ENCODE results near the gene TLE4.
A peak's percentile ranks its signal among the peaks of the same experiment; 100 is the strongest.
"Not testable (repeated sequence)": the region's sequence is repeated elsewhere in the genome, so short reads cannot be mapped to it uniquely, and the experiment has no call there.

TLE4 gene

DNA sequence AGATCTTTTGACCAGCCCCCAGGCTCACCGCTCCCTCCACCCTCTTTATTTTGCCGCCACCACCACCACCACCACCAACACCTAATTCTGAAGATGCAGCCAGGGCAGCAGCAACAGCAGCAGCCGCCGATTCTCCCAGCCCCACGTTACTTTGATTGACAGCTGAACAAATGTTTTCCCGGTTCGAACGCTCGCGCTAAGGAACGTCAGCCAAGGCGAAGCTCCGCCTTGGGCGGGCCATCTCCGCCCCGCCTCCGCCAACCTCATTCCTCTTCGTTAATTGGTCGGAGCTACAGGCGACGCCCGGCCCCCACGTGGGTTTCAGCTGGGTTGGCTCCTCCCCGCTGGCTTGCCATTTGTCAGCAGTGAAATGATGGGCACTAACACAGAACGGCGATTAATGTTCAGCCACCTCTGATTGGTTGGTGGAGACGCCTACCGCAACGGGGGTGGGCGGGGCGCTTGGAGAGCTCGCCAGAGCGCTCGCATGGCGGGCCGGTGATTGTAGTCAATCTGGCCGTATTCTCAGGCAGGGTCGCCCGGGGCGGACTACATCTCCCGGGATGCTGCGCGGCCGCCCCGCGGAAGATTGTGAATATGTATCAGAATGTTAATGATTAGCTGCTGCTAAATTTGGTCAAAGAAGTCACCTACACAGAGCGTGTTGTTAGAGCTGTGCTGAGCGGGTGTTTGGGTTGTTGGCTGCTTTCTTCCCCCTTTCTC, at the start of gene TLE4:
TLE4 (plus strand) TSS at position 657 of the 723 bp plus-strand sequence. CDS start 826 bp downstream, outside the sequence.
- DNase-seq: peak; percentile 99

- no peak for DNase-seq
These were observed 49.0 kb upstream of the TLE4 start for GRCh38 chr9:79522793-79523192.

DNA sequence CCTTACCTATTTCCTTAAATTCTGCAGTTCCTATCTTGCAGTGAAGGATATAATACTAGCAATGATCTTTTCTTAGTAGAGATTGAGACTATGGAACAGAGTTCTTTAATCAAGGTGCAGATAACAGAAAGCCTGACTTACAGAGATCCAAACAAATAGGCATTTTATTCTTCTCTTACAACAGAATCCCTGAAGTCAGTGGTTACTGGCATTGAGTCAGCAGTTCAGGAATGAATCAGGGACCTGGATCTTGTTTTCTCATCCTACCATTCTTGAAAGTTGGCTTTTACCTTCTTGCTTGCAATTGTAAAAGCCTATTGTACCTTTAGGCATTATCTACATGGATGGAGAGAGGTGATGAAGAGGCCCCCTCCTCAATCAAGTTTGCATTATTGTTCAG, 47.5 kb upstream of the TLE4 start:
- DNase-seq: no peak

DNA sequence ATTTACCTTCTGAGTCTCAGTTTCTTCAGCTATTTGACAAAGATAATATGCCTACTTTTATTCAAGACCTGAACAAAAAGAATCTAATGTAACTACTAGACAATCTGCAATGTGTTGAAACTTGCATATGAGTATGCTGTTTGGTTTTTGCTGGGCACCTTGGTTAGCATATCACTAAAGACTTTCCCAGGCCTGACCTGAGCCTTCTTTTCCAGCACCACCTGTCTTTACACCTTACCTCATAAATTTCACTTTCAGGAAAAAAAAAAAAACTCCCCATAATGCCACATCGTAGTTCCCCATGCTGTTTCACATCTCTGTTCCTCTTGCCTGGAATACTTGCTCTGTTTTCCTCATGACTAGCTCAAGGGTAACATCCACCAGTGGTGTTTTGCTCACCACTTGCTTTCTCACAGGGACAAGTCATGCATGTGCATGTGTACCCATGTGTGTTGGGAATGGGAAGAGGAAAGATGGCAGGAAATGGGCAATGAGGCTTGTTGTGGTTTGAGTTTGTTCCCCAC, 45.6 kb upstream of the TLE4 start:
- DNase-seq: no peak

DNA sequence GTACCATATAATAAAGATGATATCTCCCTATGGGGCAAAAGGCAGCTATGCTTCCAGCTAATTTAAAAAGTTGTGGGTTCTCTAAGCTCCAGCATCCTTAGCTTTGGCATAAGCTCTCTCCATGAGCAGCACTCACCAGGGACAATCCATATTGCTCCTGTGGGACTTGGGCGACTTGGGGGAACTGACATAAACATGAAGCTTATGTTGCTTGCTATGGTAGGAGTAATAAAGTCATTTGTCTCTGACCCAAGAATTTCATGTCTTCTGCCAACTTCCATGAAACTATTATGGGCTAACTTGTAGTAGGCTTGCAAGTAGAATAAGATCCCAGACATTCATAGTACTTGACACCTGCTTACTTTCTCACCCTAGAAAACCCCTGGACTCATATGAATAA, 36.2 kb upstream of the TLE4 start:
- no peak for DNase-seq

DNA sequence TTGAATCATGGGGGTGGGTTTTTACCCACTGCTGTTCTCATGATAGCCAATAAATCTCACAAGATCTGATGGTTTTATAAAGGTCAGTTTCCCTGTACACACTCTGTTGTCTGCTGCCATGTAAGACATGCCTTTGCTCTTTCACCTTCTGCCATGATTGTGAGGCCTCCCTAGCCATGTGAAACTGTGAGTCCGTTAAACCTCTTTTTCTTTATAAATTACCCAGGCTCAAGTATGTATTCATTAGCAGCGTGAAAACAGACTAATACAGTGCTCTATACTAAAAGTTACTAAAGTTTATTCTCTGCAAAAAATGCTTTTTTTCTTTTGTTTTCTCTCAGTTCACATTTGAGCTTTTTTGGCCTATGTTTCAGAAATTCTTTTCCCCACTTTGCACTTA, 33.9 kb upstream of the TLE4 start:
- DNase-seq: no peak

DNA sequence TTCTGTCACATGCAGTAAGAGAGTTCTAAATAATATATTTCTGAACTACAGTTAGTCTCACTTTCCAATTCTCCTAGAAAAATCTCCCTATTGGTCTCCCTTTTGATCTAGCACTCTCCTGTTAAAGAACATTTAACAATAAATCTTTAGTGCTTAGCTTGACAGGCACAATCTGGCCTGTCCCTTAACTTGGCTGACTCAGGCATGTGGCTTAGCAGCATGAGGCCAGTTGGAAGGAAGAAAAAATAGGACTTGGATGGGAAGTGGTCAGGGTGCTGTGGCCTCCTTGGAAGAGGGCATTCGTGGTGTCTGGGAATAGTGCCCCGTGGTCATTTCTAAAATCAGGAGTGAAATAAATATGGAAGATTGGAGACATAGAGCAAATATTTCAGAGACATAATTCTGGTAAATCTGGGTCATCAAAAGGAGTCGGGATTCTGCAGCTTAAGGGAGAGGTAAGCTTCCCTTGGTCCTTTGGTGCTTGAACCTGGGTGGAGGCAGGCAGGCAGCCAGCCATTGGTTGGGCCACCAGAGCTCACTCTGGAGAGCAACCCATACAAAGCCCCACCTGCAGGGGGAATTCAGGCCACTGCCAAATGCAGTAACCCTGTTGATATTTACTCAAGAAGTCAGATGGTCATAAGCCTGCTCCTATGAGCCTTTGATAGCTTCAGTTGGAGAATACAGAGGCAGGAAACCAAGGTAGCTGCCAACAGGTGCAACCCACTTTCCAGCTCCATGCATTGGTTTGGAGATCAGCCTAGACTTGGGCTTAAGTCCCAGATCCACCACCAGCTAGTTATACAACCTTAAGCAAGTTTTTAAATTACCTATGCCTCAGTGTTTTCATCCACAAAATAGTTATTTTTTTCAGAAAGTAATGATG, 28.8 kb upstream of the TLE4 start:
- DNase-seq: no peak

DNA sequence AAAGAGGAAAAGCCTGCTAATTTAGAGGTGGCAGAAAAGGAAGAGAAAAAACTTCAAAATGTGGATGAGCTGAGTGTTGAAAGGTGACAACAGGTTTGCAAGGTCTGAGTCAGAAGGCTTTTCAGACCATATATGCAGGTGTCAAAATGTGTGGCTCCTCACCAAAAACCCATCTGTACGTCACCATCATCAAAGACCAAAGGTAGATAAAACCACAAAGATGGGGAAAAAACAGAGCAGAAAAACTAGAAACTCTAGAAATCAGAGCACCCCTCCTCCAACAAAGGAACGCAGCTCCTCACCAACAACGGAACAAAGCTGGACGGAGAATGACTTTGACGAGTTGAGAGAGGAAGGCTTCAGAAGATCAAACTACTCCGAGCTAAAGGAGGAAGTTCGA, 27.4 kb upstream of the TLE4 start:
- DNase-seq: not testable (repeated sequence)

GRCh38 chr9:79551586-79551985, 20.2 kb upstream of the TLE4 start:
- DNase-seq: no peak

GRCh38 chr9:79551994-79552393, 19.8 kb upstream of the TLE4 start:
- no peak for DNase-seq

GRCh38 chr9:79555474-79556089, 16.2 kb upstream of the TLE4 start:
- DNase-seq: no peak

GRCh38 chr9:79559495-79560181, 12.1 kb upstream of the TLE4 start:
- DNase-seq: peak; percentile 54

- no peak for DNase-seq
These were observed 8.9 kb upstream of the TLE4 start for GRCh38 chr9:79562749-79563386.

DNA sequence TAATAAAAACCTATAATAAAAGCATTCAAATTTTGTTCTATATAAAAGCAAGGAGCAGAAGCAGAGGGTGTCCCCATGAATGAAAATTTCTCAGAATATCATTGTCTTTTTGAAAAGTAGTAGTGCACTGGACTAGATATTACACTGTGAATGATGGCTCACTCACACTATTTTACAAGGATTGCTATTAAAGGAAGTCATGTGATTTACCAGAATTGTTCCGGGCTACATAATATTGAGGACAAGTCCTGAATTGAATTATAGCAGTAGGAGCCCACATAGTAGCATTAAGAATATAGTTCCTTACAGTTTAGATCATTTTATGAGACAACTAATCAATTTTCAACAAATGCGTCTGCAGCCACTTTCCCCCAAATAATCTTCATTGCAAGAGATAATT, 7.7 kb upstream of the TLE4 start:
- no peak for DNase-seq

DNA sequence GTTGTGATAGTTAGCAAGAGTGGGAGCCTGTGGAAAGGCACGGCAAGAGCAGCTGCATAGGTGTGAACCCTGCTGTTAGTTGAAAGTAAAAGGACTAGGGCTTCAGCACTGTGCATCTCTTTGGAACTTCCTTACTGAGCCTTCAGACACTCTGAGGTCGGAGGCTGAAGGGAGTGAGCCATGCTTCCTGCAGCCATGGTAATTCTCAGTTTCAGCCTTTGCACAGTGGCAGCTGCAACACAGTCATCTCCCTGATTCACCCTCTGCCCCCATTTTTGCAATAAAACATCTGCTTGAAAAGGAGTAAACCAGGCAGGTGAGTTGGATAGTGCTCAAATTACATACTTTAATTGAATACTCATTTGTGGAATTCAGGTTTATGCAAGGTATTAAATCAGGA, 6.5 kb upstream of the TLE4 start:
- peak; percentile 38 for DNase-seq

DNA sequence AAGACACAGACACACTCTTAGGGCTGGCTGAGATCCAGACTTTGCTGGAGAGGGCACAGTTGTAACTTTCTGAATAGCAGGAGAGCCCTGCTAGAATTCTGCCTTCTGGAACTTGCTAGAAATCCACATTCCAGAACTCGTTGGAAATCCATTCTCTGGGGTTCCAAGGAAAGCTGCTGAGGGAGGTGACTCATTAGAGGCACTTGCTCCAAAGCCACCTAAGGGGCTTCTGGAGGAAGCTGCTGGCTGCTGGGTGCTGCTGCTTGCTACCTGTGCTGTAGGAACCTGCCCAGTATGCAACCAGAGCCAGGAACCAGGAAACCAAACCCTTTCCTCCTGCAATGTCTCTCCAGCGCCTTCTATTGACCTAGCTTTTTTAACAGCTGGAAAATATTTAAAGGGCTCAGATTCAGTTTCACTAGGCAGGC, 4.1 kb upstream of the TLE4 start:
- DNase-seq: no peak

DNA sequence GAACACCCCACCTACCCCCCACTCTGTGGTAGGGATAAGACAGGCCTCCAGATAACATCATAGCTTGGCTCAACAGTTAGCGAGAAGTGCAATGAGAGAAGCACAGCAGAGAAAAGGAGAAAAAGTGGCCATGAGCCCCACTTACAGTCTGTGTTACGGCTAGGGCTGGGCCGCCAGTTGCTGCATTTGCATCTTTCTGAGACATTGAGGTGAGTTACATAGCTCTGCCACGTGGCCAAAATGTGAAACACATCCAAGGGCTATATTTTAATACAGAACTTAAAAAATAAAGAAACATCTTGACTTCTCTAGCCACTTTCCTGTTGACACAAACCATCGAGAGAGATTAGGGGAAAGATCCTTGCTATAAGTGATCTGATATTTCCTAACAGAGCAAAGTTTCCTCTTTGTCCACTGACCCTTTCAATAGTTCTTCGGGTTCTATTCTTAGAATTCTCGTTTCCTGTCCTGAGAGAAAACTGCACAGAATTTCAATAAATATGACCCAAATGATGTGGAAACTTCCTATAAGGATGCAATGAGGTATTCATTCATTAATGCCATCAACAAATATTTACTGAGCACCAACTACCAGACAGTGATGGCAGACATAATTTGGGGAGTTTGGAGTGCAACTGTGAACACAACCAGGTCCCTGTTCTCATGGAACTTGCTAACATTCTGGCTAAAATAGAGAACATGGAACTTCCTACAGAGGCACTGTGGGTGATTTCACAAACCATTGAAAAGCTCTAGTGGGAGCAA, 3.2 kb upstream of the TLE4 start:
- DNase-seq: no peak

DNA sequence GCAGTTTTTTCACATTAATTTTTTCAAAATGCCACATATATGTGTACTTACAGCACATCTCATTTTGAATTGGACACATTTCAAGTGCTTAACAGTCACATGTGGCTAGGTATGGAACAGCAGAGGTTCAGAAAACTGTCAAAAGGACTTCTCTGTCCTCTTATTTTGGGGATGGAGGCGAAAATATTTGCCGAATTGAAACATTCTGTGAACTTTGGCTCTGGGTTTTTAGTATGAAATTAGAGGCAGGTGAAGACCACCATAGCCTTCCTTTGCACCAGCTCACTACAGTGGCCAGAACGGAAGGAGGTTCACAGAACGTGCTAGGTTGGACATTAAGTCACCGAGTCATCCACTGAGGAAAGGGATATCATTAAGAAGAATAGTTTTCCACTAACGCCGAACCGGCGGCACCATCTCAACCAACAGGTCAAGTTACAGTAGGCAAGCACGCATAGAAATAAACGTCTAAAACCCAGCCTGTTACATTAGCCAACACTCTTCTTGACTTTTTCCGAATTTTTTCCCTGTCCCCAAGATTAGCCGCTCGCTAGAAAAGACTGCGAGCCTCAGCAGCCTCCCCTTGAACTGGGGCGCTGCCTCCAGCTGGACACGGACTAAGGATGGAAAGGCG, 1.8 kb upstream of the TLE4 start:
- no peak for DNase-seq

DNA sequence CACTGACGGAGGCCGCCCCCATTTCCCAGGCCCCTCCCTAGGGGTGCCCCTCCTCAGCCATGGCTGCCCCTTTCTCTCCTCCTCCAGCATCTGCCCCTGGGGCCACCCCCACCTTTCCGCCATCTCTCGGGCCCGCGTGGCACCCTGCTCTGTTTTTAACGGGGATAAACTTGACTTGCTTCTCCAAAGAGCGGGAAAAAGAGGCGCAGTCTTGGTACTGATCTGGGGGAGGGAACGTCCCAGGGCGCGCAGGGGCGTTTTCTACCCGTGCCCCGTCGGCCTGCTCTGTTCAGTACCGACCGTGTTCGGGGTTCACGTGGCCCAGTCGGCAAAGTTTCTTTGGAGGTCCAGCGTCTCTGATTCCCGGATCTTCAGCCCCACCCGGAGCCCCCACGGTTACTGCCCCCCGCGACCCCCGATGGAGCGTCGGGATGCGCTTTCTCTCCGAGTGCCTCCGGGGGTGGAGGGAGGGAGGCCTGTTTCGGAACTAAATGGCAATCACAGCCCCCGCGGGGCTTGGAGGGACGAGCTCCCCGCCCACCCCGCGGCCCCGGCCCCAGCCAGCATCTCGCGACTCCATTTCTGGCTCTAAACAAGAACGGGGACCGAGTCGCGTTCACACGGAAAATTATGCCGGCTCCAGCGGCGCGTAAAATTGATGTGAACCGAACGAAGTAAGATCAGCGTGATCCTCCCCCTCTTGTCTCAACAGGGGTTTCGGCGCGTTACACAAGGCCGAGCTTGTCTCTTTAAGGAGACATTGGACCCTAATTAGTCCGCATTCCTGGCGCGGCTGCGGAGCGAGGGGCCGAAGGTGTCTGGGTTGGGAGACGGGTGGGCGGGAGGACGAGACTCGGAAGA, 1.1 kb upstream of the TLE4 start:
- DNase-seq: peak; percentile 67

DNA sequence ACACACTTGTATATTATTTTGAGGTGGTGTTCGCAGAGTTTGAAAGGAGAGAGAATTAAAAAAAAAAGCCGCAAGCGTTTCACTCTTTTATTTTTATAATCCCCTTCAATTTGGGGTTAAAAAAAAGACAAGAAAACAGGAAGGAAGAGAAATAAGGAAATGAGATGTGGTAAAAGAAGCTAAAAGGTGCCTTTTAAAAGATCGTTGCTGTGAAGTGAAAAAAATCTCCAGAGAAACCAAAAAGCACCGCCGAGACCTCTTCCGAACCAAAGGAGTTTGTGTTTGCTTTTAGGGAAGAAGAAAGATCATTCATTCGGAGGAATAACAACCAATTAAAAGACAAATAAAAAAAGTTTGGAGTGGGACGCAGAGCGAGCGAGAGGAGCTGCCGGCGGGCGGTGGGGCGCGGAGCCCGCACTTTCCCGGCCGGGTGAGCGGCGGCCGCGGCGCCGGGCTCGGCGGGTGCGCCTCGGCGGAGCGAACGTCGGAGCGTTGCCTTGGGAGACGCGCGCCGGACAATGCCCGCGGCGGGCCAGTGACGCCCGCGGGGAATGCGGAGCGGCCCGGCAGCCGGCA, 355 bp downstream of the TLE4 start:
- DNase-seq: no peak
